NCI-H2227 (cell line): ENCODE measurements around the gene KRTAP5-5.
A peak's percentile ranks its signal among the peaks of the same experiment; 100 is the strongest.
"Not testable (repeated sequence)": the region's sequence is repeated elsewhere in the genome, so short reads cannot be mapped to it uniquely, and the experiment has no call there.

Source experiments
- DNase-seq: peaks from one replicate; lab custom pipeline; 2025; ENCODE audit not compliant: unreplicated experiment; lab: John Stamatoyannopoulos, UW

The KRTAP5-5 gene

GRCh38 chr11:1641096-1641495 is 11.5 kb downstream of the KRTAP5-5 start:
- no peak for DNase-seq

GRCh38 chr11:1642288-1643145 is 12.9 kb downstream of the KRTAP5-5 start:
- DNase-seq: no peak

GRCh38 chr11:1643146-1643690 is 13.6 kb downstream of the KRTAP5-5 start:
- DNase-seq: no peak

- DNase-seq: no peak
Measured at GRCh38 chr11:1644601-1645356, 15.2 kb downstream of the KRTAP5-5 start.

GRCh38 chr11:1645357-1645821 is 15.8 kb downstream of the KRTAP5-5 start:
- DNase-seq: no peak

- not testable (repeated sequence) for DNase-seq
Measured at GRCh38 chr11:1646540-1646939, 17.0 kb downstream of the KRTAP5-5 start.

- no peak for DNase-seq
Measured at GRCh38 chr11:1647901-1648652, 18.5 kb downstream of the KRTAP5-5 start.

- DNase-seq: no peak
Measured at GRCh38 chr11:1648653-1649420, 19.3 kb downstream of the KRTAP5-5 start.

GRCh38 chr11:1650034-1650917 is 20.7 kb downstream of the KRTAP5-5 start:
- DNase-seq: no peak

- DNase-seq: no peak
Measured at GRCh38 chr11:1650918-1651262, 21.3 kb downstream of the KRTAP5-5 start.

GRCh38 chr11:1651411-1651980 is 21.9 kb downstream of the KRTAP5-5 start:
- no peak for DNase-seq

GRCh38 chr11:1652026-1652425 is 22.5 kb downstream of the KRTAP5-5 start:
- no peak for DNase-seq

GRCh38 chr11:1652442-1652770 is 22.8 kb downstream of the KRTAP5-5 start:
- no peak for DNase-seq

GRCh38 chr11:1652771-1653540 is 23.4 kb downstream of the KRTAP5-5 start:
- peak; percentile 91 for DNase-seq

- no peak for DNase-seq
Measured at GRCh38 chr11:1653541-1654387, 24.2 kb downstream of the KRTAP5-5 start.

- no peak for DNase-seq
Measured at GRCh38 chr11:1654388-1655167, 25.0 kb downstream of the KRTAP5-5 start.
